HG03103 (cell line): ENCODE measurements around the gene SCRT2.

Experiments used
- ATAC-seq: cut with Tn5 transposase; IDR thresholded peaks from one replicate; pipeline ENCODE4 v1.9.1; 2021; ENCODE audit warnings: low read depth; ENCODE audit not compliant: unreplicated experiment

The SCRT2 gene

DNA sequence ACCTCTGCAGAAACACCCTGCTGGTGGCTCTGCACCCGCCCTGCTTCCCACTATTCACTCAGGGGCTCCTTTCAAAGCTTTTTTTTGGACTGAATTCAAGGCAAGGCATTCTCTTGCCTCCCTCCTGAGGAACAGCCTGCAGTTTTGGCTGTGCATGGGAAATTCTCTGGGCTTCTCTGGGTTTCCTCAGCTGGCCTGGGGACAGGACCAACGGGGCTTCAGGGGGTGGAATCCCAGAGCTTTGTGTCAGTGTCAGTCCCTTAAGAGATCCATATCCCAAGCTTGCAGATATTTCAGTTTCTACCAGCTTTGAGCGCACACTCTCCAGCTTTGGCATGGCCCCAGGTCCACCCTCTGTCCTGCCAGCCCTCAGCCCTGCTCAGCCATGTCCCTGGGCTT is 2.0 kb downstream of the SCRT2 start:
- no peak for ATAC-seq

DNA sequence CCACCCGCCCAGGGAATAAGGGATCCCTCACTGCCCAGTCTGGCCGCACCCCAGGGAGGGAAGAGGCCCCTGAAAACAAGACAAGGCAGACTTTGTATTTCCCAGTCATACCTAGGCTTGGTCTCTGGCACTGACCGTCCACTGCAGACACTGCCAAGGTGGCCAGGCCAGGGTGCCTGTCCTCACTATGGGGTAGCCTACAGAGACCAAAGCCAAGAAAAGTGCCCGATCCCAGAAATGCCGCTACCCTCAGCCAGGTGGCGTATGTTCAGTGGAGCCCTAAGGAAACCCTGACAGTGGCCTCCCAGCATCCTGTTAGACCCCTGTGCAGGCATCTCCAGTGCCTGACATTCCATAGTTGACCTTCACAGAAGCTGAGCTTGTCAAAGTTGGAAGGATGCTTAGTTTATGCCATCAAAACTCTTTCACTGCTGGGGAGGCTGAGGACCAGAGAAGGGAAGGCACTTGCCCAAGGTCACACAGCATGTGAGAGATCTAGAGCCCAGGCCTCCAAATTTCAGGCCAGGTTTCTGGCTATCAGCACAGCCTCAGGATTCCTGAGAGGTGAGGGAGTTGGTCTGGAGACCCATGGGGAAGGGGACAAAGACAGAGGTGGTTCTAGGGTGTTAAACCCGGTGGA is 2.5 kb downstream of the SCRT2 start:
- ATAC-seq: no peak

GRCh38 chr20:671252-672030 is 4.2 kb downstream of the SCRT2 start:
- ATAC-seq: no peak

- ATAC-seq: no peak
Observed at GRCh38 chr20:669573-669972, 6.0 kb downstream of the SCRT2 start.

DNA sequence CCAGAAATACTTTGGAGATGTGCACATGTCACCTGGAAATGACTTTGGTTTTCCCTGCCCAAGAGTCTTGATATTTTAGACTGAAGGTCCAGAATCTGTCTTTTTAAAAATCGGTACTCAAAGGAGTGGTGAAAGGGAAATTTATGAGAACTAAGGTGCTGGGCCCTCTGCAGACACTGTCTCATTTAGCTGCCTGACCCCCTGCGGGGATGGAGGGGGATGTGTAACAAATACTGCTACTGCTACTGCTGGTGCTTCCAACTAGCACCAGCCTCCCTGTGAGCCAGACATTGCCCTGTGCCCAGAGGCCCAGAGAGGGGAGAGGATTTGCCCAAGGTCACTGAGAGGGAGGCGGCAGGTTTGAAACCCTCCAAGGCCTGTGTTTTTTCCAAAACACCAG is 7.0 kb downstream of the SCRT2 start:
- ATAC-seq: no peak

GRCh38 chr20:668050-668449 is 7.6 kb downstream of the SCRT2 start:
- ATAC-seq: no peak

GRCh38 chr20:667351-668034 is 8.1 kb downstream of the SCRT2 start:
- no peak for ATAC-seq

- no peak for ATAC-seq
Observed at GRCh38 chr20:666877-667276, 8.7 kb downstream of the SCRT2 start.

DNA sequence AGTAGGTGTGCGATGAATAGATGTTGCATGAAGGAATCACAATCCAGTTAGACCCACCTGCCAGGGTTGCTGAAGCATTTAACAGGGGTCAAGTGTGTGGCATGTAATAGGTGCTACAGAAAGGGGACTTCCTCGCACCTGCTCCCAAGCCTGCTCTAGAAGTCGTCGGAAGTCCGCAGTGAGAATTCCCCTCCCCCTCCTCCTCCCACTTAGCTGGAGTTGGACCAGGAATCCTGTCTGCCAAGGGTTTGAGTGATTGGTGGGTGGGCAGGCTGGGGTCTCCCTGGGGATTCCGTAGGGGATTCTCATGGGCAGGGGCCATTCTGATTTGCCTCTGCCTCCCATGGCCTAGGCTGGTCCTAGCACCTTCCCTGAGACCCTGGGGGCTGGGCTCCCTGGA is 10.3 kb downstream of the SCRT2 start:
- no peak for ATAC-seq

DNA sequence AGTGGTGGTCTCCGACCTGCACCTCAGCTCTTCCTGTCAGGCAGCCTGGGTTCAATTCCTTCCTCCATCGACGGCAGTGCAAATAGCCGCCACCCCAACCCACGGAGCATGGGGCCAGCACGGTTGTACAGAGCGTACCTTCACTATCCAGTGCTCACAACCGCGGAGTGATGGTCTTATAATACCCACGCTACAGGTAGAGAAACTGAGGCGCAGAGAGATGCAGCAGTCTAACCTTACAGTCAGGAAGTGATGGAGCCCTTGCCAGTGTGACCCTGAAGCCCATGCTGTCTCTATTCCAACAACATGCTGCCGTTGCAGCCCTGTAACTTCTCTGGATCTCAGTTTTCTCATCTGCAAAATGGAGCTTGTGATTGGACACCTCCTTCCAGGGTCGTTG is 11.0 kb downstream of the SCRT2 start:
- no peak for ATAC-seq

DNA sequence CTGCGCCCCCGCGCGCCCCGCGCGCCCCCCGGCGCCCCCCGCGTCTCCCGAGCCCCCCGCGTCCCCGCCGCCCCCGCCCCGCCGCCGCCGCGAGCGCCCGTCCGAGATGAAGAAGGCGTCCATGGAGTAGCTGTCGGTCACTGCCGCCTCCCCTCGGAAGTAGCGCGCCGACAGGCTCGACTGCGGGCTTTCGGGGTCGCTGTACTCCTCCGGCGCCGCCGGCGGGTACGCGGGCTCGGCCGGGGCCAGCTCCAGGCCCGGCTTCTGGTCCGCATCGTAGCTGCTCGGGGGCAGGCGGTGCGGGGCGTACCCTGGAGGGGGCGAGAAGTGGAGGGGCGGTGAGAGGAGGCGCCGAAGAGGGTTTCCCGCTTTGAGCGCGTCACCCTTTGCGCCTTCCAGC is 11.5 kb downstream of the SCRT2 start:
- ATAC-seq: no peak

GRCh38 chr20:663315-664090 is 12.1 kb downstream of the SCRT2 start:
- ATAC-seq: no peak

- ATAC-seq: no peak
Observed at GRCh38 chr20:662277-663192, 13.1 kb downstream of the SCRT2 start.

DNA sequence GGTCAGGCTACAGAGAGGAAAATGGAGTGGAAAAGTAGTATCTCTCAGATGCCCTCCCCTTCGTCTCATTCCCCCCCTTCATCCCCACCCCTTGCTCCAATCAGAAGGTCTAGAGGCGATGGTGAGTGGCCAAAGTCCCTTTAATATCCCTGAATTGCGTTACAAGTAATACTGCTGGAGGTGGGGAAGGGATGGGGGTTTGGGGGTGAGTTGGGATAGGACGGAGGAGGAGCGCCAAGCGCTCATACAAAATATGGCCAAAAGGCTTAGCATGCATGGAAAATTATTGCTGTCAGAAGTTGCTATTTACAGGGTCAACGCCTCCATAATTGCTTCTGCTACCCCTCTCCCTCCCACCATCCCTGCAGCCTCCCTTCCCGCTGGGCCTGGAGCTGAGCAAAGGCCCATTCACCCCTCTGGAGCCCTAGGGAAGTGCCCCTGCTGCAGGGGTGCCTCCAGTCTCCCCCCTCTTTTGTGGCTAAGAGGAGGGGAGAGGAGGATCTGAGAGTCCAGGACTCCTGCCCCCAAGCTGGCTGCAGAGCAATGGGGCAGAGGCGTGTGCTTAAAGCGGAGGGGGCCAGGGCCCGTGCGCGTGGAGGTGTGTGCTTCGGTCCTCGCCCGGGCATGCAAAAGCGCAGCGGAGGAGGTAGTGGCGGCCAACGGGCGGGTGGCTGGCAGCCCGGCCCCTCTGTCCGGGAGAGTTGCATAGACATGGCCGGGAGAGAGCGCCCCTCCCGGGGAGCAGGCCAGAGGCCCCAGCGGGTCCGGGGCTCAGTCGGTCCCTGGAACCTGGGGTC is 13.9 kb downstream of the SCRT2 start:
- no peak for ATAC-seq

DNA sequence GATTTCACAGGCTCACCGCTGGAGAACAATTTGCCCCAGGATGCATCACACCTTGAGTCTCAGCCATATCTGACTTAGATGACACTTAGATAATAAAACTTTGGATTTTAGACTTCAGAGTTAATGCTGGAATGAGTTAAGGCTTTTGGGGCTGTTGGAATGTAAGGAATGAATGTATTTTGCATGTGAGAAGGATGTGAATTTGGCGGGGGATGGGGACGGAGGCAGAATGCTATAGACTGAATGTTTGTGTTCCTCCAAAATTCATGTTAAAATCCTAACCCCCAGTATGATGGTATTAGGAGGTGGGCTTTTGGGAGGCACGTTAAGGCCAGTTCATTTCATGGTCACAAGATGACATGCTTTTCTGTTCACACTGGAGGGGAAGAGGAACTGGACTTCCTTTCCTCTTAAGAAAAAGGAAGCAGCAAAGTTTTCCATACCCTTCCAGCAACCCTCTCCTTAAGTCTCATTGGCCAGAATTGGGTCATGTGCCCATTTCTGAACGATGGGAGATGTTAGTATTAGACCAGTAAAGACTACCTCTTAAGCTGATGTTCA is 16.8 kb downstream of the SCRT2 start:
- no peak for ATAC-seq

- no peak for ATAC-seq
Observed at GRCh38 chr20:658202-658601, 17.4 kb downstream of the SCRT2 start.

- no peak for ATAC-seq
Observed at GRCh38 chr20:655726-656624, 19.6 kb downstream of the SCRT2 start.

DNA sequence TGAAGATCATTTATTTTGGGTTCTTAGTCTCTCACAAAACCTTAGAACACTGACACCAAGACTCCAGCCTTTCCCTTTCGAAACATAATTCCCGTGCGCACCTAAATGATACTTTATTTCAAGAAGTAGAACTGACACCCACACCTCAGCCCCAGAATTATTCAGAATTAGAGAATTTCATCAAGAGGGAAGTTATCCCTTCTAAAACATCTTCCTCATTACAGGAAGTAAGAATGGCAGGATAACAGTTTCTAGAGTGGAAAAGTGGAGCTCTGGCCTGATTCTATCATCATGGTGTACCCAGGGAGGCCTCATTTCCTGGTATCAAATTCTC is 21.2 kb downstream of the SCRT2 start:
- no peak for ATAC-seq
